Activated CD4-positive, alpha-beta T cell treated with anti-CD3 and anti-CD28 coated beads for 36 hours (primary cell): ENCODE data around the gene CEP41. TPM values are rescaled to one million over a fixed set of nuclear protein-coding genes. Genes with fewer than 3 reads are reported as not detected.

Experiments used
- ATAC-seq: fragments of 200-7000 bp; cut with Tn5 transposase; one replicate; pipeline ENCODE4 v1.10.0; 2021; ENCODE audit warnings: mild to moderate bottlenecking, moderate library complexity
- CTCF ChIA-PET: fragments of 350-600 bp; sonication (Branson Sonifier 250); formaldehyde crosslinking; loops from one replicate; lab custom pipeline; 2021; ENCODE audit warnings: antibody characterized with exemption; lab: Charles Lee
- POLR2A ChIA-PET: fragments of 350-600 bp; sonication (Branson Sonifier 250); formaldehyde crosslinking; loops from one replicate; lab custom pipeline; 2021; ENCODE audit warnings: antibody characterized with exemption, inconsistent platforms; lab: Charles Lee
- DNase-seq: peaks from one replicate; pipeline ENCODE4 v3.0.0-alpha.2; 2020
- H3K27ac Mint-ChIP-seq: one replicate; pipeline ENCODE4 v1.8.0; 2021; ENCODE audit warnings: mixed read lengths
- H3K27me3 Mint-ChIP-seq: one replicate; pipeline ENCODE4 v1.8.0; 2021; ENCODE audit warnings: mixed read lengths
- H3K36me3 Mint-ChIP-seq: one replicate; pipeline ENCODE4 v1.8.0; 2021; ENCODE audit warnings: low read depth, mixed read lengths
- H3K4me1 Mint-ChIP-seq: one replicate; pipeline ENCODE4 v1.8.0; 2021; ENCODE audit warnings: mixed read lengths
- H3K4me3 Mint-ChIP-seq: one replicate; pipeline ENCODE4 v1.8.0; 2021; ENCODE audit warnings: mild to moderate bottlenecking, moderate library complexity, mixed read lengths
- H3K9me3 Mint-ChIP-seq: one replicate; pipeline ENCODE4 v1.8.0; 2021; ENCODE audit warnings: low read depth, mixed read lengths
- intact Hi-C, 2 experiments: fragments of 100-400 bp; cut with DNase I in 1 of 2; cut with micrococcal nuclease in 1 of 2; formaldehyde crosslinking; loops; one replicate each; pipeline versions ENCODE4 v1.14.2 to v1.15.1; 2022 to 2024; cut with DNase I, micrococcal nuclease
- total RNA-seq, 2 experiments: library from RNA; stranded (reverse); gene quantifications; one replicate each; pipeline ENCODE4 v1.2.3, GENCODE V29; 2021

CEP41 gene
- total RNA-seq, 2 experiments from 2014 or later, result 19.7 to 21.2 TPM

- no peak overlapping the region for H3K4me3 Mint-ChIP-seq
- H3K27me3 Mint-ChIP-seq, result peaks cover 2% of the 10 kb centered on the region
- peaks cover 2% of the 10 kb centered on the region for H3K4me1 Mint-ChIP-seq
- ATAC-seq (no peak), DNase-seq (no peak)
- intact Hi-C loops, result no loop called here
- H3K27ac Mint-ChIP-seq, result no peak overlapping the region
- ChIA-PET CTCF (interaction anchor here (0.7 to 1.4 kb wide), 3 partner anchors 13 to 411 kb away, joined by 3 to 4 read pairs (median 4); no protein-coding TSS in a partner anchor), POLR2A (no interaction called here)
- no peaks in the 10 kb centered on the region for H3K9me3 Mint-ChIP-seq
- no peaks in the 10 kb centered on the region for H3K36me3 Mint-ChIP-seq
Observed at GRCh38 chr7:130345136-130345535, 95.7 kb downstream of the CEP41 start.

- intact Hi-C loops, result no loop called here
- CTCF ChIA-PET, result interaction anchor here (0.9 to 1.4 kb wide), 2 partner anchors 14 to 412 kb away, joined by 3 to 4 read pairs; no protein-coding TSS in a partner anchor
- Mint-ChIP-seq H3K4me3 (no peak within 1 kb of the TSS), H3K27me3 (peaks cover 2% of the 10 kb centered on the region), H3K4me1 (no peaks in the 10 kb centered on the region), H3K9me3 (no peaks in the 10 kb centered on the region), H3K36me3 (no peaks in the 10 kb centered on the region), H3K27ac (no peak within 1 kb of the TSS)
- POLR2A ChIA-PET, result no interaction called here
- no peak for ATAC-seq
- no peak for DNase-seq
Observed at GRCh38 chr7:130344271-130344866, 96.4 kb downstream of the CEP41 start, which contains the start of gene CPA5. TSS of gene CPA5 (plus strand) at chr7:130344816. CDS start at chr7:130346486, 1,670 bp downstream.

Other genes with a start within 250 kb of the CEP41 start
- 10 to 100 TPM; 41.0 to 57.0 TPM for gene TMEM209, start 235.6 kb downstream of the CEP41 start, total RNA-seq
- gene SSMEM1, start 233.2 kb downstream of the CEP41 start, total RNA-seq, result not detected
- gene CPA2, start 174.2 kb downstream of the CEP41 start, total RNA-seq, result under 1 TPM in 1 of 2 experiments, not detected in 1; 0.18 TPM
- gene CPA4, start 147.9 kb downstream of the CEP41 start, total RNA-seq, result not detected
- gene CPA5, start 96.2 kb downstream of the CEP41 start, total RNA-seq, result under 1 TPM; 0.39 to 0.56 TPM
- not detected for gene CPA1, start 60.5 kb downstream of the CEP41 start, total RNA-seq
- gene MEST, start 51.1 kb upstream of the CEP41 start, total RNA-seq, result 1 to 10 TPM; 1.7 to 1.9 TPM
- 10 to 100 TPM; 23.5 to 25.9 TPM for gene COPG2, start 227.7 kb upstream of the CEP41 start, total RNA-seq
- gene TSGA13, start 245.5 kb upstream of the CEP41 start, total RNA-seq, result not detected